HG03378 (cell line): ENCODE results near the gene NRIP1.
"Not testable (repeated sequence)": the region's sequence is repeated elsewhere in the genome, so short reads cannot be mapped to it uniquely, and the experiment has no call there.

ENCODE experiments used
- ATAC-seq: cut with Tn5 transposase; IDR thresholded peaks from one replicate; pipeline ENCODE4 v1.9.1; 2021; ENCODE audit warnings: mild to moderate bottlenecking, moderate library complexity; ENCODE audit not compliant: unreplicated experiment

Gene NRIP1

DNA sequence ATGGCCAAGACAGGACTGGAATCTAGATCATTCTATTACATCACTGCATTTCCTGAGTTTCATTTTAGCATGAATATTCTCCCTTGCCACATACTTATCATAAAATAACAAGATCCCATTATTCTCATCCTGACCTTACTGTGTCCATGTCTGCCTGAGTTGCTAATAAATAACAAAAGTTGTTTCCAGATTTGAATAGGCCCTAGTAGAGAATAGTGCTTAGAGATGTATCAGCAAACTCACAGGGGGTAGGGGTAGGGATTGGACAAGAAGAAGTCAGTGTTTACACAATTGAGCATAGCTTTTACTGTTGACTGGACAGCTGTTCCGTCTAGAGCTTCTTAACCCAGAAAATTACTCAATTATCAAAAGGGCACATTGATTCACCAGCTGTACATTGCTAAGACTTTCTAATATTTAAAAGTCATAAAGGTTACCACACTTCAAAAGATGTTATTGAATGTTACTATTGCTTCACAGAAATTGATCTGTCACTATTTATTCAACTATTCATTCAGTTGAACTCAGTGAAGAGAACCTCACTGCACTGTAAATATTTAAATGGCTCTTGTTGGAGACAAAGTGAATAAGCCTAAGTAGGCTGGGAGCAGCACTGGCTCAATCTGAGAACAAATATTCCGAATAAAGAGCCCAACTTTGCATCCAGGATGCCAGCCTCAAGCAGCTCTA is 121.9 kb downstream of the NRIP1 start:
- no peak for ATAC-seq

DNA sequence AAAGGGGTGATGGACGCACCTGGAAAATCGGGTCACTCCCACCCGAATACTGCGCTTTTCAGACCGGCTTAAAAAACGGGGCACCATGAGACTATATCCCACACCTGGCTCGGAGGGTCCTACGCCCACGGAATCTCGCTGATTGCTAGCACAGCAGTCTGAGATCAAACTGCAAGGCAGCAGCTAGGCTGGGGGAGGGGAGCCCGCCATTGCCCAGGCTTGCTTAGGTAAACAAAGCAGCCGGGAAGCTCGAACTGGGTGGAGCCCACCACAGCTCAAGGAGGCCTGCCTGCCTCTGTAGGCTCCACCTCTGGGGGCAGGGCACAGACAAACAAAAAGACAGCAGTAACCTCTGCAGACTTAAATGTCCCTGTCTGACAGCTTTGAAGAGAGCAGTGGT is 137.5 kb downstream of the NRIP1 start:
- ATAC-seq = not testable (repeated sequence)

DNA sequence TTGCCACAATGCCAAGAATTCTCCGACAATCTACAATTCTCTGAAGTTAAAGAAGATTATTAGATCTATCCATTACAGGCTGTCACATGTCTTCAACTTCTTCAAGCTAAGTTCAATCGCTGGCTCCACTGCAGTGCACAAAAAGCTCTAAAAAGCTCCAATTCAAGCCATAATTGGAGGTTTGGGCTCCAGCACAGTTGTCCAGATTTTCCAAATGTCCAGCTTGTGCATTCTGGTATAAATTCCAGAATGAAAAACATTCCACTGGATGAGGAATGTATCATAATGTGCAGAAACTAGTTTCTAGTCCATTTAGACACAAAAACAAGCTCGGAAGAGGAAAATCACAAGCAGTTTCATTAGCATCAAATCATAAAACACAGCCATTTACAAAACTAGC is 138.6 kb downstream of the NRIP1 start:
- ATAC-seq = no peak

DNA sequence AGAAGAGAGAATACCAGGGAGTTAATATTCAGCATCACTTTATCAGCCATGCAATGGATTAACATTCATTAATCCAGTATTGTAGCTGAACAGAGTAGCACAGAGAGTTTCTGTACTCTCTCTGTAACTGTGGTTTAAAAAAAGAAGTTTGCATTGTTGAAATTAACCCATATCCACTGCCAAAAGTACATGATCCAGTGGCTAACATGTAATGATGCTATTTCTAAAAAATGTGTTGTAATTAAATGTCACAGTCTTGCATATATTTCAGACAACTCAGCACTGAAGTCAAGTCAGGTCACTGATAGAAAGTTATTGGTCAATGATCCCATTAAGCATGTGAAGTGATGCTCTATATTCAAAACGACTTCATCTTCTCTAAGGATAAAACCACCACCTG is 141.3 kb downstream of the NRIP1 start:
- no peak for ATAC-seq

DNA sequence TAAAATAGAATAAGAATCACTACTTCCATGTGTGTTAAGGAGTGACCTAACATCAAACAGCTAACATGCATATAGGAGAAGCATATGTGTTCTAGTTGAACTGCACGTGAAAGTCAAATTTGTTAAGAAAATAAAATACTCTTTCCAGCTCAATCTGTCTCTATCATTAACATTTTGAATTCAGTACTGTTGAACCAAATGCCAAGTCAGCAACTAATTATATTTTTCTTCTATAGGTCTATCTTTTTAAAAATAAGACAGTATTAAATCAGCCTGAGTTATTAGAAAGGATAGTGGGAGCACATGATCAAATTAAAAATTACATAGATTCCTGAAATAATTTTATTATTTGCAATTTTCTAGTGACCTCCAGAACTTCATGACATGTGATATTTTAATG is 141.8 kb downstream of the NRIP1 start:
- no peak for ATAC-seq

DNA sequence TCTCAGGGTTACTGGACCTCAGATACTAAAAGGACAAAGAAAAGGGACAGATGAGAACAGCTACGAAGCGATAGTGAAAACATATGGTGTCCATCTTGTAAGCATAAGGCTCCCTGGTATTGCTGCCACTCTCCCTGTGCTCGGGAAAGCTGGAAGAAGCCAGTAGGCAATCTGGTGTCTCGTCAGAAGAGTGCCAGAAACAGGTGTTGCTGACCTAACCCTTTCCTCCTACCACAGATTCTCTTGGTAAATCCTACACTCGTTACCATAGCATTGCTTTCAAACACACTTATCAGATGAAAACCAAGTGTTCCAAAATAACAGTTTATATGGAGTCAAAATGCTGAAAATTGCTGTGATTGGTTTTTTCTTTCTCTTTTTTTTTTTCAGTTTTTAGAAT is 146.3 kb downstream of the NRIP1 start:
- no peak for ATAC-seq

DNA sequence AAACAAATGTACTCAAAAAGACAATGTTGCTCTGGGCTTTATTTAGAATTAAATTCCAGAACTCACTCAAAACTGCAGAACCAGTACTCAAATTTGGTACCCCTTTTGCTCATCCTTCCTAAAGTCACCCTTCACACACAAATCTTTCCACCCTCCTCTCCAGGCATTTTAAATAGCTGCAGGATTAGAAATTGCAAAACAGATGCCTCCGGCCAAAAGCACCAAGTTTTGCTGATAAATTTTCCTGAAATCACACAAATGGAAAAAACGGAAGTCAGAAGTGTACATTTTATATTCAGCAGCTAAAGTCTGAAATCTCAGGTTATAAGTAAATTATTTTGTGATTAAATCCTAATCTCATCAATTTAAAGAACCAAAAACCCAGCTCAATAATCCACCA is 147.0 kb downstream of the NRIP1 start:
- ATAC-seq = no peak

DNA sequence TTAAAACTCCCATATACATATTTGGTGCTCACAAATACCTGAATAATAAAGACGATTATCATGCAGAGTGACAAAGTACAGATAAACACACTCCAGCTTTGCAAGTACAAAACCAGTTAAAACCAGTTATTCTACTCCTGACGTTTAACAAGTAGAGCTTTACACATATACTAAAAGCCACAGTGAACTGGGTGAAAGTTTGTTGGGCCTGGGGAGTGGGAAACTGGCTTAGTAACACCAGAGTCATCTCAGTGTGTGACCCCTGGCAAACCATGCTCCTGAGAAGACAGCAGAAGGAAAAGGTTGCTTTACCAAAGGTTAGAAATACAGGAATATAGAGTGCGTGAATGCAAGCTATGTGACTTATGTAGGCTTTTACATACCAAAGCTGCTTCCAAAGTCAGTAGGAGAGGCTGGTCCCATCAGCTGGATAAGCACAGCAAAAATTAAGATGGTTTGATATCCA is 148.1 kb downstream of the NRIP1 start:
- no peak for ATAC-seq

DNA sequence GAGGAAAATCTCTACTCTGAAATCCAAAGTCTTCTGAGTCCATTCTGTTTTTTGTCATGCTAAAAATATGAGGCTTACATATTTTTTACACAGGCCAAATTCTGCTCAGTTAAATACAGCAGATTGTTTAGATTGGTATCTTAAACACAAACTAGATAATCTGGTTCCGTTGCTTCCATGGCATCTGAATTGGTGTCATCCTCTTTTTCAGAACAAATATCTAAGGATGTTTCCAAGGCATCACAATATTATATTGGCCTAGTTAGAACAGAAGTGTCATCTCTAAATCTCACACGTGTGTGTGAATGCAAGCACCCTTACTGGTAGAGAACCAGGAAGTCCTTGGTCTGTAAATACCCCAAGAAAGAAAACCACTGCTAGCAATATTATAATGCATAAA is 151.2 kb downstream of the NRIP1 start:
- no peak for ATAC-seq

DNA sequence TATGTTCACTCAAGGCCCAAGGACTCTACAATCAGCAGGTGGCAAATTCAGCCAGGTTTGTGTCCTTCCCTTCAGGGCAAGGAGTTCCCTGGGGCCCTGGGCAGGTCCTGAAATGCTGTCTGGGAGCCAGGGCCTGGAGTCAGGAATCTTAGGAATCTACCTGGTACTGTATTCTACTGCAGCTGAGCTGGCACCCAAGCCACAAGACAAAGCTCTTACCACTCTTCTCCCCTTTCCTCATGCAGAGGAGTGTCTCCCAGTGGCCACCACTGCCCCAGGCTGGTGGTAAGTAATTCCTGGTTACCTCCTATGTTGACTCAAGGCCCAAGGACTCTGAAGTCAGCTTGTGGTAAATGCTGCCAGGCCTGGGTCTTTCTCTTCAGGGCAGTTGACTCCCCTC is 153.4 kb downstream of the NRIP1 start:
- no peak for ATAC-seq
